Spleen (tissue), 7 donors: ENCODE measurements around the gene ARSD.

Experiments
- POLR2AphosphoS5 ChIP-seq, 3 donors: sonication (generic); formaldehyde crosslinking; IDR thresholded peaks; one replicate each; pipeline ENCODE4 v1.5.1; 2017; ENCODE audit warnings: antibody characterized with exemption in 3 of 3
- TF ChIP-seq, protein P1 (sequence below), 11 experiments: fragments of 200-600 bp in 7 of 11; fragments of 450-650 bp in 4 of 11; sonication (generic) in 4 of 11; IDR thresholded peaks in 8 of 11; conservative IDR thresholded peaks in 3 of 11; 1 replicate in 7 of 11; 2 replicates in 4 of 11; pipeline versions ENCODE4 v1.4.0 to v1.8.0; 2016 to 2021; ENCODE audit warnings: antibody characterized with exemption in 11 of 11, inconsistent platforms in 4 of 11, mild to moderate bottlenecking in 1 of 11
- donor health status: DM: no; HTN: no; CAD: no; lungs with moderate emphysema.
- donor health status: DM: no; HTN: no; CAD: no.
- donor health status: DM: no; HTN: no; CAD: no.

DNA sequence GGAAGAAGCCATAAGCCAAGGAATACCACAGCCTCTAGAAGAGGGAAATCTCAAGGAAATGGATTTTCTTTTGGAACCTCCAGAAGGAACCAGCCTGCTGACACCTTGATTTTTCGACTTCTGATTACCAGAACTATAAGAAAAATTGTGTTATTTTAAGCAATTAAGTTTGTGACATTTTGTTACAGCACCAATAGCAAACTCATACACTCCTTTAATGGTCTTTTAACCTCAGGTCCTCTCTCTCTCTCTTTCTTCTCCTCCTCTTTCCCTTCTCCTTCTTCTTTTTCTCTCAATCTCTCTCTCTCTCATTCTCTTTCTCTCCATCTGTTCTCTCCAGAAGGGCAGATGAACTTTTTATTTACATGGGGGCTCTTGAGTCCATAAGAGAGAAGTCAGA lies 26.3 kb downstream of the ARSD start:
- TF ChIP-seq, protein P1, sequence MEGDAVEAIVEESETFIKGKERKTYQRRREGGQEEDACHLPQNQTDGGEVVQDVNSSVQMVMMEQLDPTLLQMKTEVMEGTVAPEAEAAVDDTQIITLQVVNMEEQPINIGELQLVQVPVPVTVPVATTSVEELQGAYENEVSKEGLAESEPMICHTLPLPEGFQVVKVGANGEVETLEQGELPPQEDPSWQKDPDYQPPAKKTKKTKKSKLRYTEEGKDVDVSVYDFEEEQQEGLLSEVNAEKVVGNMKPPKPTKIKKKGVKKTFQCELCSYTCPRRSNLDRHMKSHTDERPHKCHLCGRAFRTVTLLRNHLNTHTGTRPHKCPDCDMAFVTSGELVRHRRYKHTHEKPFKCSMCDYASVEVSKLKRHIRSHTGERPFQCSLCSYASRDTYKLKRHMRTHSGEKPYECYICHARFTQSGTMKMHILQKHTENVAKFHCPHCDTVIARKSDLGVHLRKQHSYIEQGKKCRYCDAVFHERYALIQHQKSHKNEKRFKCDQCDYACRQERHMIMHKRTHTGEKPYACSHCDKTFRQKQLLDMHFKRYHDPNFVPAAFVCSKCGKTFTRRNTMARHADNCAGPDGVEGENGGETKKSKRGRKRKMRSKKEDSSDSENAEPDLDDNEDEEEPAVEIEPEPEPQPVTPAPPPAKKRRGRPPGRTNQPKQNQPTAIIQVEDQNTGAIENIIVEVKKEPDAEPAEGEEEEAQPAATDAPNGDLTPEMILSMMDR (IDR thresholded peaks at IDR 0.05 in 8 of 11, conservative IDR thresholded peaks at IDR 0.05 in 3 of 11): no peak
- TF ChIP-seq POLR2AphosphoS5 (IDR thresholded peaks at IDR 0.05): no peak
